ENCODE data around the gene COL12A1.

COL12A1 gene

GRCh38 chr6:75102301-75102700 lies 103.6 kb downstream of the COL12A1 start:
- H3K4me1 ChIP-seq = peaks cover 0 to 38% (median 16%) of the 10 kb centered on the region in 4 donors
- no peak overlapping the region for H3K4me3 ChIP-seq
- peak overlapping the region; percentile 30 to 49 for H3K27ac ChIP-seq
- intact Hi-C loops (cut with DNase I; ENCODE audit: low total_unique reads) = loop anchor here (5.0 kb wide), 1 partner anchor 105 kb away; the partner anchor contains the start of gene COL12A1
- no peak for TF ChIP-seq CTCF (IDR thresholded peaks at IDR 0.05)
- no peak for DNase-seq
- no peaks in the 10 kb centered on the region for H3K9me3 ChIP-seq
- no peaks in the 10 kb centered on the region for H3K27me3 ChIP-seq
- peaks cover 0 to 14% (median 5%) of the 10 kb centered on the region in 3 donors for H3K36me3 ChIP-seq

- Histone ChIP-seq H3K27ac (peak overlapping the region; percentile 49 to 51), H3K36me3 (peaks cover 0 to 14% (median 5%) of the 10 kb centered on the region in 3 donors), H3K4me3 (no peak overlapping the region), H3K4me1 (peaks cover 0 to 38% (median 16%) of the 10 kb centered on the region in 4 donors), H3K27me3 (no peaks in the 10 kb centered on the region), H3K9me3 (no peaks in the 10 kb centered on the region)
- intact Hi-C loops (cut with DNase I; ENCODE audit: low total_unique reads) = loop anchor here (5.0 kb wide), 1 partner anchor 105 kb away; the partner anchor contains the start of gene COL12A1
- peak in 1 of 2 donors; percentile 33 for DNase-seq
- no peak for TF ChIP-seq CTCF (IDR thresholded peaks at IDR 0.05)
Measured at GRCh38 chr6:75101896-75102295, 104.0 kb downstream of the COL12A1 start.

DNA sequence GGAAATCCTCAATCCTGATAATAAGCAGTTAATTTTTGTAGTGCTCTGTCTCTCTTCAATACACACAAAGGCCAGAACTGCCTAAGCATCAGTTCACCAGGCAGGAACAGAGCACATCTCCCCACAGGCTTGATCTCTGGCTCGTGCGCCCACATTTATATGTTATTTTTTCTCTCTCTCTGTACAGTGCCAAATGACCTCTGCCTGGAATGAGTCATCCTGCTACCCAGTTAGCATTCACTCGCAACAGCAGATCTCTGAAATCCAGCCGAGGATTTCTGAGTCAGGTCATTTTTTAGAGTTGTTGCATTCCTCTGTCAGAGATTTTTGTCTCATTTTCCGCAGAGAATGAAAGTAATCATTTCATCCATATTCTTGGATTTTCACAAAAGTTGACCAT lies 107.1 kb downstream of the COL12A1 start:
- DNase-seq = peak; percentile 79 to 87
- TF ChIP-seq CTCF (IDR thresholded peaks at IDR 0.05) = no peak

GRCh38 chr6:75096966-75097365 lies 108.9 kb downstream of the COL12A1 start:
- H3K9me3 ChIP-seq = no peaks in the 10 kb centered on the region
- intact Hi-C loops (cut with DNase I; ENCODE audit: low total_unique reads) = loop anchor here (10.0 kb wide), 1 partner anchor 428 kb away; no protein-coding TSS in a partner anchor

More for the DNA sequence above, 107.1 kb downstream of the COL12A1 start:
- H3K27me3 ChIP-seq = no peaks in the 10 kb centered on the region
- intact Hi-C loops (cut with DNase I; ENCODE audit: low total_unique reads) = loop anchor here (10.0 kb wide), 1 partner anchor 426 kb away; no protein-coding TSS in a partner anchor
- no peak overlapping the region for H3K4me3 ChIP-seq
- peak overlapping the region; percentile 39 to 48 for H3K27ac ChIP-seq
- no peaks in the 10 kb centered on the region for H3K36me3 ChIP-seq
- no peaks in the 10 kb centered on the region for H3K9me3 ChIP-seq
- H3K4me1 ChIP-seq = peaks cover 0 to 49% (median 16%) of the 10 kb centered on the region in 4 donors

DNA sequence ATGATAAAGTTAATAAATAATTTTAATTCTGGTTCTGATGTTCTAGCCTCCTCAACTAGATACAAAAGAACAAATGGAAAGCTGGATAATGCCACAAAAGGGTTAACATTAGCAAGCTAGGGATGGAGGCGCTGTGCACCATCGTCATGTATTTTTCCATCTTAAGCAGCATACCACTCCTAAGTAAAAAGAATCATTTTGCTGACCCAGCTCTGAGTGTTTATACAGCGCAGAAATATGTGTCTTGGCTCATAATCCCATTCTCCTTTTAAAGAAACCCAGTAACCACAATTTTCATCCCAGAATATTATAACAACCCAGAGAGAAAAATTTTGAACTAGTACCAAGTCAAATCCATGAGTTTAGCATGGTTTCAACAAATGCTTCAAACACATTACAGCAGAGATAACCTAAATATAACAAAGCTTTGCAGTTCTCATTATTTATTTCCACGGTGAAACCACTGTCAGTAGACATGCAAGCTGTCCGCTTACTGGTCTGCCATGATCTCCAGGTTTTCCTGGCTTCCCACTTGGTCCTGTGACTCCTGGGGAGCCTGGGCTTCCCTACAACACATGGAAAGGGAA lies 111.1 kb downstream of the COL12A1 start:
- Histone ChIP-seq H3K4me1 (peaks cover 0 to 33% (median 16%) of the 10 kb centered on the region in 4 donors), H3K9me3 (no peaks in the 10 kb centered on the region), H3K4me3 (no peak overlapping the region), H3K27me3 (no peaks in the 10 kb centered on the region), H3K36me3 (peaks cover 0 to 3% (median 0%) of the 10 kb centered on the region in 3 donors), H3K27ac (peak overlapping the region in 1 of 2 donors; percentile 56)
- no peak for TF ChIP-seq CTCF (IDR thresholded peaks at IDR 0.05)
- no peak for DNase-seq
- intact Hi-C loops (cut with DNase I; ENCODE audit: low total_unique reads) = loop anchor here (10.0 kb wide), 1 partner anchor 430 kb away; no protein-coding TSS in a partner anchor

More at GRCh38 chr6:75096966-75097365, 108.9 kb downstream of the COL12A1 start:
- Histone ChIP-seq H3K4me3 (no peak overlapping the region), H3K36me3 (no peaks in the 10 kb centered on the region), H3K27me3 (no peaks in the 10 kb centered on the region), H3K4me1 (peaks cover 0 to 42% (median 11%) of the 10 kb centered on the region in 4 donors), H3K27ac (no peak overlapping the region)
- TF ChIP-seq CTCF (IDR thresholded peaks at IDR 0.05) = no peak
- no peak for DNase-seq

All from tibial artery (tissue), 4 donors.